SK-N-SH treated with all-trans-retinoic acid at 6 μM for 48 hours (cell line): Measurements from ENCODE around the gene HPN.

Experiments used
- ATAC-seq: fragments of 200-7000 bp; cut with Tn5 transposase; 3 replicates; pipeline ENCODE4 v1.9.1; 2020; ENCODE audit warnings: mild to moderate bottlenecking, moderate library complexity
- ARNTL ChIP-seq: fragments of 450-650 bp; formaldehyde crosslinking; IDR thresholded peaks from 2 replicates; pipeline ENCODE4 v1.5.0; 2020; ENCODE audit warnings: low read depth, mild to moderate bottlenecking, moderate library complexity, borderline replicate concordance
- BACH2 ChIP-seq: fragments of 250-450 bp; sonication (Bioruptor Pico); IDR thresholded peaks from 2 replicates; pipeline ENCODE4 v1.9.0; 2021; ENCODE audit warnings: mild to moderate bottlenecking, borderline replicate concordance
- CSDC2 ChIP-seq: fragments of 250-450 bp; sonication (Bioruptor Pico); IDR thresholded peaks from 2 replicates; pipeline ENCODE4 v1.5.0; 2020; ENCODE audit warnings: mild to moderate bottlenecking, moderate library complexity
- CSRNP3 ChIP-seq: fragments of 250-450 bp; sonication (Bioruptor Pico); IDR thresholded peaks from 2 replicates; pipeline ENCODE4 v1.5.1; 2021; ENCODE audit warnings: mild to moderate bottlenecking, moderate library complexity
- ESRRG ChIP-seq: fragments of 250-450 bp; sonication (Bioruptor Pico); IDR thresholded peaks from 2 replicates; pipeline ENCODE4 v1.6.1; 2021; ENCODE audit warnings: mild to moderate bottlenecking
- GLIS3 ChIP-seq: fragments of 250-450 bp; sonication (Bioruptor Pico); IDR thresholded peaks from 2 replicates; pipeline ENCODE4 v1.5.0; 2020; ENCODE audit warnings: mild to moderate bottlenecking, moderate library complexity
- ISL1 ChIP-seq: fragments of 250-450 bp; sonication (Bioruptor Pico); IDR thresholded peaks from 2 replicates; pipeline ENCODE4 v2.1.2; 2022; ENCODE audit warnings: mild to moderate bottlenecking, moderate library complexity
- PATZ1 ChIP-seq: fragments of 250-450 bp; sonication (Bioruptor Pico); IDR thresholded peaks from 2 replicates; pipeline ENCODE4 v1.8.0; 2020; ENCODE audit warnings: mild to moderate bottlenecking, moderate library complexity, borderline replicate concordance
- POU6F1 ChIP-seq: fragments of 250-450 bp; sonication (Bioruptor Pico); IDR thresholded peaks from 2 replicates; pipeline ENCODE4 v1.8.0; 2021; ENCODE audit warnings: low read depth, mild to moderate bottlenecking, moderate library complexity, borderline replicate concordance
- RARB ChIP-seq: fragments of 250-450 bp; sonication (Bioruptor Pico); IDR thresholded peaks from 2 replicates; pipeline ENCODE4 v1.8.0; 2021; ENCODE audit warnings: mild to moderate bottlenecking, moderate library complexity
- SNAI2 ChIP-seq: fragments of 250-450 bp; sonication (Bioruptor Pico); IDR thresholded peaks from 2 replicates; pipeline ENCODE4 v1.5.0; 2020; ENCODE audit warnings: mild to moderate bottlenecking, moderate library complexity
- TCF4 ChIP-seq: fragments of 250-450 bp; sonication (Bioruptor Pico); IDR thresholded peaks from 2 replicates; pipeline ENCODE4 v1.8.0; 2021; ENCODE audit warnings: mild to moderate bottlenecking, moderate library complexity, borderline replicate concordance
- TOX ChIP-seq: fragments of 250-450 bp; sonication (Bioruptor Pico); IDR thresholded peaks from 2 replicates; pipeline ENCODE4 v1.8.0; 2021; ENCODE audit warnings: mild to moderate bottlenecking, moderate library complexity, borderline replicate concordance
- TSHZ2 ChIP-seq: fragments of 250-450 bp; sonication (Bioruptor Pico); IDR thresholded peaks from 2 replicates; pipeline ENCODE4 v1.5.0; 2020; ENCODE audit warnings: mild to moderate bottlenecking, moderate library complexity
- ZC3H10 ChIP-seq: fragments of 250-450 bp; sonication (Bioruptor Pico); IDR thresholded peaks from 2 replicates; pipeline ENCODE4 v1.5.1; 2021; ENCODE audit warnings: mild to moderate bottlenecking, moderate library complexity
- ZFP3 ChIP-seq: fragments of 250-450 bp; sonication (Bioruptor Pico); IDR thresholded peaks from 2 replicates; pipeline ENCODE4 v1.5.0; 2020; ENCODE audit warnings: mild to moderate bottlenecking, moderate library complexity
- ZFP30 ChIP-seq: fragments of 450-650 bp; formaldehyde crosslinking; IDR thresholded peaks from 2 replicates; pipeline ENCODE4 v1.5.0; 2022; ENCODE audit warnings: mild to moderate bottlenecking, moderate library complexity
- ZNF565 ChIP-seq: fragments of 450-650 bp; formaldehyde crosslinking; conservative IDR thresholded peaks from 2 replicates; pipeline ENCODE4 v1.5.0; 2020; ENCODE audit warnings: low read depth, mild to moderate bottlenecking, moderate library complexity
- ZNF70 ChIP-seq: fragments of 450-650 bp; formaldehyde crosslinking; IDR thresholded peaks from 2 replicates; pipeline ENCODE4 v1.5.0; 2020; ENCODE audit warnings: mild to moderate bottlenecking, moderate library complexity

HPN gene

GRCh38 chr19:35105047-35105410 lies 63.5 kb downstream of the HPN start:
- ATAC-seq: no peak
- TF ChIP-seq ISL1 (CRISPR knock-in tag): no peak
- TF ChIP-seq PATZ1: no peak
- TF ChIP-seq SNAI2 (CRISPR knock-in tag): no peak

- ATAC-seq: no peak
- no peak for TF ChIP-seq TSHZ2 (CRISPR knock-in tag)
- no peak for TF ChIP-seq RARB (CRISPR knock-in tag)
- no peak for TF ChIP-seq BACH2
- no peak for TF ChIP-seq SNAI2 (CRISPR knock-in tag)
- TF ChIP-seq CSRNP3 (CRISPR knock-in tag): no peak
- no peak for TF ChIP-seq PATZ1
- no peak for TF ChIP-seq ARNTL
- no peak for TF ChIP-seq TOX (CRISPR knock-in tag)
- no peak for TF ChIP-seq GLIS3 (CRISPR knock-in tag)
- TF ChIP-seq ISL1 (CRISPR knock-in tag): no peak
- no peak for TF ChIP-seq ZC3H10 (CRISPR knock-in tag)
- TF ChIP-seq ZNF70 (CRISPR knock-in tag): no peak
- no peak for TF ChIP-seq ZFP3 (CRISPR knock-in tag)
- no peak for TF ChIP-seq TCF4 (CRISPR knock-in tag)
- TF ChIP-seq ZNF565 (CRISPR knock-in tag): no peak
These were observed 64.1 kb downstream of the HPN start for GRCh38 chr19:35105411-35106290.

GRCh38 chr19:35106291-35106583 lies 64.7 kb downstream of the HPN start:
- no peak for TF ChIP-seq ISL1 (CRISPR knock-in tag)
- TF ChIP-seq ZNF565 (CRISPR knock-in tag): no peak
- no peak for TF ChIP-seq ESRRG (CRISPR knock-in tag)
- no peak for TF ChIP-seq ZC3H10 (CRISPR knock-in tag)
- no peak for TF ChIP-seq SNAI2 (CRISPR knock-in tag)
- TF ChIP-seq POU6F1 (CRISPR knock-in tag): no peak
- no peak for TF ChIP-seq TSHZ2 (CRISPR knock-in tag)
- no peak for TF ChIP-seq ZFP30 (CRISPR knock-in tag)
- TF ChIP-seq BACH2: no peak
- no peak for TF ChIP-seq TCF4 (CRISPR knock-in tag)
- TF ChIP-seq TOX (CRISPR knock-in tag): no peak
- TF ChIP-seq CSRNP3 (CRISPR knock-in tag): no peak
- no peak for TF ChIP-seq RARB (CRISPR knock-in tag)
- no peak for TF ChIP-seq ARNTL
- TF ChIP-seq PATZ1: no peak
- TF ChIP-seq CSDC2 (CRISPR knock-in tag): no peak
- ATAC-seq: no peak
